Measurements from ENCODE around the gene RASD1. TPM values are rescaled to one million over a fixed set of nuclear protein-coding genes. Genes with fewer than 3 reads are reported as not detected.

The RASD1 gene
- total and polyA plus RNA-seq, 10 donors: 2.9 to 52.3 (median 10.2) TPM

- Histone ChIP-seq H3K27me3 (replicated peaks in 1 of 7) (no peaks in the 10 kb centered on the region), H3K4me3 (no peak overlapping the region), H3K4me1 (no peaks in the 10 kb centered on the region), H3K27ac (no peak overlapping the region), H3K36me3 (no peaks in the 10 kb centered on the region), H3K9me3 (no peaks in the 10 kb centered on the region)
- intact Hi-C loops (cut with DNase I; ENCODE audit: low total_unique reads): no loop called here
- 58 to 90% (median 81%) methylated on average over 1 to 7 of the region's 7 CpGs for WGBS, 5 donors
- TF ChIP-seq CTCF (IDR thresholded peaks at IDR 0.05 in 8 of 11, conservative IDR thresholded peaks at IDR 0.05 in 3 of 11) (no peak), POLR2AphosphoS5 (IDR thresholded peaks at IDR 0.05) (no peak), POLR2A (IDR thresholded peaks at IDR 0.05) (no peak)
- DNase-seq: no peak
Observed at GRCh38 chr17:17535957-17536356, 39.8 kb upstream of the RASD1 start.

GRCh38 chr17:17533901-17534441 lies 37.8 kb upstream of the RASD1 start:
- no peak overlapping the region for H3K27ac ChIP-seq
- 93 to 96% (median 95%) methylated on average over 3 of the region's 3 CpGs for WGBS, 5 donors
- H3K4me3 ChIP-seq: no peak overlapping the region
- TF ChIP-seq POLR2AphosphoS5 (IDR thresholded peaks at IDR 0.05) (no peak), POLR2A (IDR thresholded peaks at IDR 0.05) (no peak), CTCF (IDR thresholded peaks at IDR 0.05 in 8 of 11, conservative IDR thresholded peaks at IDR 0.05 in 3 of 11) (no peak)
- no peak for DNase-seq
- intact Hi-C loops (cut with DNase I; ENCODE audit: low total_unique reads): no loop called here
- H3K4me1 ChIP-seq: peaks cover 0 to 3% (median 0%) of the 10 kb centered on the region in 6 donors
- H3K27me3 ChIP-seq (replicated peaks in 1 of 7): no peaks in the 10 kb centered on the region
- no peaks in the 10 kb centered on the region for H3K36me3 ChIP-seq
- H3K9me3 ChIP-seq: no peaks in the 10 kb centered on the region

GRCh38 chr17:17532991-17533390 lies 36.8 kb upstream of the RASD1 start:
- Histone ChIP-seq H3K36me3 (no peaks in the 10 kb centered on the region), H3K9me3 (no peaks in the 10 kb centered on the region), H3K4me1 (peaks cover 0 to 11% (median 0%) of the 10 kb centered on the region in 6 donors), H3K27me3 (replicated peaks in 1 of 7) (no peaks in the 10 kb centered on the region), H3K27ac (no peak overlapping the region), H3K4me3 (no peak overlapping the region)
- no peak for DNase-seq
- TF ChIP-seq POLR2A (IDR thresholded peaks at IDR 0.05) (no peak), POLR2AphosphoS5 (IDR thresholded peaks at IDR 0.05) (no peak), CTCF (IDR thresholded peaks at IDR 0.05 in 8 of 11, conservative IDR thresholded peaks at IDR 0.05 in 3 of 11) (no peak)
- intact Hi-C loops (cut with DNase I; ENCODE audit: low total_unique reads): no loop called here
- 88 to 95% (median 90%) methylated on average over 1 of the region's 1 CpG for WGBS, 5 donors

- no peaks in the 10 kb centered on the region for H3K27me3 ChIP-seq (replicated peaks in 1 of 7)
- DNase-seq: no peak
- H3K9me3 ChIP-seq: no peaks in the 10 kb centered on the region
- no peak overlapping the region for H3K4me3 ChIP-seq
- TF ChIP-seq CTCF (IDR thresholded peaks at IDR 0.05 in 8 of 11, conservative IDR thresholded peaks at IDR 0.05 in 3 of 11): no peak
- TF ChIP-seq POLR2AphosphoS5 (IDR thresholded peaks at IDR 0.05): no peak
- TF ChIP-seq POLR2A (IDR thresholded peaks at IDR 0.05): no peak
- intact Hi-C loops (cut with DNase I; ENCODE audit: low total_unique reads): no loop called here
- H3K4me1 ChIP-seq: peaks cover 0 to 13% (median 0%) of the 10 kb centered on the region in 6 donors
- H3K27ac ChIP-seq: no peak overlapping the region
- 79 to 92% (median 86%) methylated on average over 4 of the region's 4 CpGs for WGBS, 5 donors
- no peaks in the 10 kb centered on the region for H3K36me3 ChIP-seq
Observed at GRCh38 chr17:17531156-17531555, 35.0 kb upstream of the RASD1 start.

All from spleen (tissue), 11 donors.